Vagina (tissue), 2 donors: ENCODE results near the gene ATP8B3. TPM values are rescaled to one million over a fixed set of nuclear protein-coding genes. Genes with fewer than 3 reads are reported as not detected.

Experiments used
- DNase-seq, 2 donors: peaks; one replicate each; pipeline ENCODE4 v3.0.0-alpha.2; 2017; ENCODE audit errors: extremely low spot score in 2 of 2
- H3K27ac ChIP-seq: fragments of 200-600 bp; sonication (generic); one replicate; pipeline ENCODE4 v1.5.1; 2019
- H3K27me3 ChIP-seq: fragments of 200-600 bp; sonication (generic); one replicate; pipeline ENCODE4 v1.5.1; 2019
- H3K36me3 ChIP-seq, 2 donors: fragments of 200-600 bp; sonication (generic); one replicate each; pipeline ENCODE4 v1.5.1; 2017 to 2019
- H3K4me1 ChIP-seq: fragments of 200-600 bp; sonication (generic); one replicate; pipeline ENCODE4 v1.5.1; 2019
- H3K4me3 ChIP-seq, 2 donors: fragments of 200-600 bp; sonication (generic); 1 replicate in 1 of 2; 2 replicates in 1 of 2; pipeline ENCODE4 v1.5.1; 2016 to 2019
- H3K9me3 ChIP-seq: fragments of 200-600 bp; sonication (generic); one replicate; pipeline ENCODE4 v1.5.1; 2019
- POLR2A ChIP-seq, 2 donors: fragments of 450-650 bp; IDR thresholded peaks; one replicate each; pipeline ENCODE4 v1.6.1; 2017; ENCODE audit warnings: antibody characterized with exemption in 2 of 2, mild to moderate bottlenecking in 2 of 2, moderate library complexity in 2 of 2
- POLR2AphosphoS5 ChIP-seq, 2 donors: sonication (generic); formaldehyde crosslinking; IDR thresholded peaks; one replicate each; pipeline ENCODE4 v1.9.0; 2017; ENCODE audit warnings: antibody characterized with exemption in 2 of 2, mild to moderate bottlenecking in 2 of 2, low read depth in 1 of 2; ENCODE audit not compliant: insufficient read depth in 1 of 2
- intact Hi-C: fragments of 100-400 bp; cut with DNase I; formaldehyde crosslinking; loops from one replicate; pipeline ENCODE4 v1.15.1; 2023
- total RNA-seq: library from RNA; depleted of rRNA; stranded (reverse); fragments of >200 nt; gene quantifications from one replicate; pipeline ENCODE4 v1.2.3, GENCODE V29; 2016
- TF ChIP-seq, protein P1 (sequence below), 3 experiments: fragments of 450-650 bp in 2 of 3; fragments of 200-600 bp in 1 of 3; sonication (generic) in 1 of 3; IDR thresholded peaks; one replicate each; pipeline ENCODE4 v1.5.1; 2017 to 2019; ENCODE audit warnings: antibody characterized with exemption in 3 of 3, mild to moderate bottlenecking in 2 of 3, moderate library complexity in 2 of 3

Gene ATP8B3
- total RNA-seq, 1 donor from 2014 or later: 3.2 TPM

- intact Hi-C loops: no loop called here
- H3K36me3 ChIP-seq: peaks cover 0 to 69% of the 10 kb centered on the region in 2 donors
- no peak for DNase-seq
Measured at GRCh38 chr19:1823539-1824251, 11.6 kb upstream of the ATP8B3 start.

GRCh38 chr19:1823020-1823419, 10.9 kb upstream of the ATP8B3 start:
- no peak overlapping the region for H3K27ac ChIP-seq
- intact Hi-C loops: no loop called here
- no peak overlapping the region for H3K4me3 ChIP-seq
- TF ChIP-seq, protein P1, sequence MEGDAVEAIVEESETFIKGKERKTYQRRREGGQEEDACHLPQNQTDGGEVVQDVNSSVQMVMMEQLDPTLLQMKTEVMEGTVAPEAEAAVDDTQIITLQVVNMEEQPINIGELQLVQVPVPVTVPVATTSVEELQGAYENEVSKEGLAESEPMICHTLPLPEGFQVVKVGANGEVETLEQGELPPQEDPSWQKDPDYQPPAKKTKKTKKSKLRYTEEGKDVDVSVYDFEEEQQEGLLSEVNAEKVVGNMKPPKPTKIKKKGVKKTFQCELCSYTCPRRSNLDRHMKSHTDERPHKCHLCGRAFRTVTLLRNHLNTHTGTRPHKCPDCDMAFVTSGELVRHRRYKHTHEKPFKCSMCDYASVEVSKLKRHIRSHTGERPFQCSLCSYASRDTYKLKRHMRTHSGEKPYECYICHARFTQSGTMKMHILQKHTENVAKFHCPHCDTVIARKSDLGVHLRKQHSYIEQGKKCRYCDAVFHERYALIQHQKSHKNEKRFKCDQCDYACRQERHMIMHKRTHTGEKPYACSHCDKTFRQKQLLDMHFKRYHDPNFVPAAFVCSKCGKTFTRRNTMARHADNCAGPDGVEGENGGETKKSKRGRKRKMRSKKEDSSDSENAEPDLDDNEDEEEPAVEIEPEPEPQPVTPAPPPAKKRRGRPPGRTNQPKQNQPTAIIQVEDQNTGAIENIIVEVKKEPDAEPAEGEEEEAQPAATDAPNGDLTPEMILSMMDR (IDR thresholded peaks at IDR 0.05): no peak
- no peak for TF ChIP-seq POLR2A (IDR thresholded peaks at IDR 0.05)
- no peak for TF ChIP-seq POLR2AphosphoS5 (IDR thresholded peaks at IDR 0.05; ENCODE audit: insufficient read depth in 1 of 2, low read depth in 1 of 2)
- H3K36me3 ChIP-seq: peaks cover 0 to 72% of the 10 kb centered on the region in 2 donors
- peaks cover 9% of the 10 kb centered on the region for H3K4me1 ChIP-seq
- no peak for DNase-seq
- H3K27me3 ChIP-seq: no peaks in the 10 kb centered on the region
- no peaks in the 10 kb centered on the region for H3K9me3 ChIP-seq

More at GRCh38 chr19:1823539-1824251, 11.6 kb upstream of the ATP8B3 start:
- TF ChIP-seq POLR2A (IDR thresholded peaks at IDR 0.05) (no peak), POLR2AphosphoS5 (IDR thresholded peaks at IDR 0.05; ENCODE audit: insufficient read depth in 1 of 2, low read depth in 1 of 2) (no peak)
- TF ChIP-seq, protein P1 (IDR thresholded peaks at IDR 0.05): no peak
- H3K9me3 ChIP-seq: no peaks in the 10 kb centered on the region
- H3K27me3 ChIP-seq: no peaks in the 10 kb centered on the region
- no peak overlapping the region for H3K27ac ChIP-seq
- peaks cover 9% of the 10 kb centered on the region for H3K4me1 ChIP-seq
- H3K4me3 ChIP-seq: no peak overlapping the region

- no peaks in the 10 kb centered on the region for H3K27me3 ChIP-seq
- H3K36me3 ChIP-seq: peaks cover 0 to 72% of the 10 kb centered on the region in 2 donors
- no peak overlapping the region for H3K4me3 ChIP-seq
- H3K27ac ChIP-seq: no peak overlapping the region
- intact Hi-C loops: no loop called here
- TF ChIP-seq, protein P1 (IDR thresholded peaks at IDR 0.05): no peak
- no peak for TF ChIP-seq POLR2AphosphoS5 (IDR thresholded peaks at IDR 0.05; ENCODE audit: insufficient read depth in 1 of 2, low read depth in 1 of 2)
- TF ChIP-seq POLR2A (IDR thresholded peaks at IDR 0.05): no peak
- no peak for DNase-seq
- no peaks in the 10 kb centered on the region for H3K9me3 ChIP-seq
- peaks cover 9% of the 10 kb centered on the region for H3K4me1 ChIP-seq
Measured at GRCh38 chr19:1822210-1822609, 10.1 kb upstream of the ATP8B3 start.

DNA sequence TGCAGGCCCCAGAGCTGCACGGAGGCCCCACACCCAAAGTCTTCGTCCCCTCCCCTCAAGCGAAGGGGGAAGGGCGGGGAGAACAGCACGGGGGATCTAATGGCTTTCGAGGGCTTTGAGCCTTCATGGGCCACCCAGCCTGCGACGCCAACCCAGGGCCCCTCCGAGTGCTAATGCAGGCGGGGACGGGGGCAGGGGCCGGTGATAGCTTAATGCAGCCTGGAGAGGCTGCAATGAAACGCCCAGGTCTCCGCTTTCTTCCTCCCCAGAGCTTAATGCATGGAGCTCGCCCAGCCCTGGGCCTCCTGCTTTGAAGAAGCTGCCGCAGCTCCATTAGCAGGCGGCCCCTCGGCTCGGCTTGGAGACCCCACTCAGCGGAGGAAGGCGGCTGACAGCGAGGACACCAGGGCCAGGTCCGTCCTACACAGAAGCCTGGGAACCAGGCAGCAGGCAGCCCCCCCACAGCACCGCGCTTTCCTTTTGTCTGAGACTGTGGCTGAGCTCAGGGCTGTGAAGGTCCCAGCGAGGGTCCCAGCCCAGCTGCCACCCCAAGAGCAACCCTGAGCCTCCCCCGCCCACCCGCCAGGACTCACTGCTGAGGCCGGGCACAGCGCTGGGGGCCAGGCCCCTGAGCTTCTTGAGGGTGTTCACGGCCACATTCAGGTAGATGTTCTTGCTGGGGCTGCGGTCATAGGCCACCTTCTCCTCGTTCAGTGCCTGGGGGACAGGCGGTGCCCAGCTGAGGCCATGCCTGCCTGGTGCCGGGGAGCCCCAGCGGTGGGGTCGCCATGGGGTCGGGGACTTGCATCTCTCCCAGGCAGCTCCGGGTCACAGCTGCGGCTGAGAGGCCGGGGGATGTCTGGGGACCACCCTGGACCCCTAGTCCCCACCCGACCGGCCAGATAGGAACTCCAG, 7.5 kb upstream of the ATP8B3 start:
- Histone ChIP-seq H3K36me3 (peaks cover 0 to 89% of the 10 kb centered on the region in 2 donors), H3K27me3 (no peaks in the 10 kb centered on the region), H3K4me3 (no peak overlapping the region), H3K4me1 (no peaks in the 10 kb centered on the region), H3K27ac (no peak overlapping the region), H3K9me3 (no peaks in the 10 kb centered on the region)
- TF ChIP-seq, protein P1 (IDR thresholded peaks at IDR 0.05): no peak
- TF ChIP-seq POLR2AphosphoS5 (IDR thresholded peaks at IDR 0.05; ENCODE audit: insufficient read depth in 1 of 2, low read depth in 1 of 2) (no peak), POLR2A (IDR thresholded peaks at IDR 0.05) (no peak)
- no peak for DNase-seq
- intact Hi-C loops: no loop called here
